ENCODE data around the gene EHMT1. TPM values are rescaled to one million over a fixed set of nuclear protein-coding genes. Genes with fewer than 3 reads are reported as not detected.
"Not testable (repeated sequence)": the region's sequence is repeated elsewhere in the genome, so short reads cannot be mapped to it uniquely, and the experiment has no call there.

Gene EHMT1
- total RNA-seq, 6 experiments from 2014 or later = 26.8 to 51.9 (median 36.7) TPM

DNA sequence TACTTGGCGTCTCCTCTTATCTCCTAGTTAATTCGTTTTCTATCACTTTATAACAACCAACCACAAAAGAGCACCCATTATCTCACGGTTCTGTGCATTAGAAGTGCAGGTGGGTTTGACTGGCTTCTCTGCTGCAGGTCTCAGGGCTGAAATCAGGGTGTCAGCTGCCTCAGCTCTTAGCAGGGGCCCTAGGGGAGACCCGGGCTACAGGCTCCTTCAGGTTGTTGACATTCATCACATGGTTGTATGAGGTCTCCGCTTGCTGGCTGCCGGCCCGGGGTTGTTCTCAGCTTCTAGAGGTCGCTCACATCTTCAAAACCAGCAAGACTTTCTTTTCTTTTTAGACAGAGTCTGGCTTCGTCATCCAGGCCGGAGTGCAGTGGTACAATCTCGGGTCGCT lies 25.6 kb upstream of the EHMT1 start:
- peaks cover 0 to 17% (median 6%) of the 10 kb centered on the region in 4 donors for H3K4me1 ChIP-seq
- DNase-seq (no peak), ATAC-seq (no peak)
- no peaks in the 10 kb centered on the region for H3K9me3 ChIP-seq
- intact Hi-C loops (cut with DNase I) = no loop called here
- no peaks in the 10 kb centered on the region for H3K27me3 ChIP-seq
- no peaks in the 10 kb centered on the region for H3K36me3 ChIP-seq
- 50% methylated on average over 8 of the region's 12 CpGs for WGBS (ENCODE audit: insufficient coverage, low coverage, low lambda C conversion rate, missing lambda C conversion rate)
- TF ChIP-seq CTCF (IDR thresholded peaks at IDR 0.05) = no peak
- no peak for TF ChIP-seq POLR2A (IDR thresholded peaks at IDR 0.05)
- H3K4me3 ChIP-seq = no peak overlapping the region
- no peak overlapping the region for H3K27ac ChIP-seq

DNA sequence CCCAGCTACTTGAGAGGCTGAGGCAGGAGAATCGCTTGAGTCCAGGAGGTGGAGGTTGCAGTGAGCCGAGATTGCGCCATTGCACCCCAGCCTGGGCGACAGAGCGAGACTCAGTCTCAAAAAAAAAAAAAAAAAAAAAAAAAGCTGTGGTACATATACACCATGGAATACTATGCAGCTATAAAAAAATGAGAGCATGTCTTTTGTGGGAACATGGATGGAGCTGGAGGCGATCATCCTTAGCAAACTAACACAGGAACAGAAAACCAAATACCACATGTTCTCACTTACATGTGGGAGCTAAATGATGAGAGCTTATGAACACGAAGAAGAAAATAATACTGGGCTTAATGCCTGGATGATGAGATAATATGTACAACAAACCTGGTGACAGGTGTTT lies 22.2 kb upstream of the EHMT1 start:
- H3K9me3 ChIP-seq; H3K4me3 ChIP-seq; ATAC-seq; H3K27me3 ChIP-seq; intact Hi-C loops (cut with DNase I); H3K36me3 ChIP-seq; H3K27ac ChIP-seq; DNase-seq: not testable (repeated sequence)
- 95% methylated on average over 5 of the region's 7 CpGs for whole genome bisulfite sequencing (ENCODE audit: insufficient coverage, low coverage, low lambda C conversion rate, missing lambda C conversion rate)
- H3K4me1 ChIP-seq = peaks cover 0 to 11% (median 0%) of the 10 kb centered on the region in 4 donors

DNA sequence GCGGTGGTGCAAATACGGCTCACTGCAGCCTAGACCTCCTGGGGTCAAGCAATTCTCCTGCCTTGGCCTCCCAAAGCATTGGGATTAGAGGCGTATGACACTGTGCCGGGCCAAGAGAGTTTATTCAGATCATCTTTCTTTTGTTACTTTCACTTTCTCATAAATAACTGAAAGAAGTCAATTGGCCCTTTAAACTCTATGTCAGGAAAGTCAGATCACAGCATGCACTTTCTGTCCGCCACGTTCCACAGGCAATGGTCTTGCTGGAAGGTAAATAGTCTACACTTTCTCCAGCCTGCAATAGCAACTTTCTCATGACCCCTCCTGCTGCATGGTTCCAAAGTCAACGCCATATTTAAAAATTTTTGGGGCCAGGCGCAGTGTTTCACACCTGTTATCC lies 19.9 kb upstream of the EHMT1 start:
- Histone ChIP-seq H3K4me1 (no peaks in the 10 kb centered on the region), H3K27ac (no peak overlapping the region), H3K9me3 (no peaks in the 10 kb centered on the region), H3K27me3 (no peaks in the 10 kb centered on the region), H3K36me3 (no peaks in the 10 kb centered on the region), H3K4me3 (no peak overlapping the region)
- WGBS (ENCODE audit: insufficient coverage, low coverage, low lambda C conversion rate, missing lambda C conversion rate) = 69% methylated on average over 4 of the region's 8 CpGs
- intact Hi-C loops (cut with DNase I) = no loop called here
- DNase-seq (no peak), ATAC-seq (no peak)
- TF ChIP-seq CTCF (IDR thresholded peaks at IDR 0.05) = no peak
- TF ChIP-seq POLR2A (IDR thresholded peaks at IDR 0.05) = no peak

DNA sequence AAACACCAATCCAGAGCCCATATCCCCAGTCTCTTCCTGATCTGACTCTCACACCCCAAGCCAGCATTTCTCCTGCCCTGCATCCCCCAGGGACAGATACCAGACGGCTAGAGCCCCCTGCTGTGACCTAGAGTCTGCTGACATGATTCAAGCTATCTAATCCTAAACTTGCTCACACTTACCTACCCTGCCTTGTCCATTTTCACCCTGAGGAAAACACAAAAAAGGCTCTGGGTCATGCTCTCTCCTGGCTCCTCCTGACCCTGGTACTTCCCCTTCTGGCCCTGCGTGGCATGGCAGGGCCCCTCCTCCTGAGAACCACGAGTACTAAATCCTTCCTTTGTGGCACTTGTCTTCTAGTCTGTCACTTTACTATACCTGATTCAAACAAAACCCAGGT lies 16.1 kb upstream of the EHMT1 start:
- WGBS (ENCODE audit: insufficient coverage, low coverage, low lambda C conversion rate, missing lambda C conversion rate) = 16% methylated on average over 3 of the region's 3 CpGs
- ATAC-seq = no peak
- TF ChIP-seq CTCF (IDR thresholded peaks at IDR 0.05) (no peak), POLR2A (IDR thresholded peaks at IDR 0.05) (no peak)
- no peak overlapping the region for H3K4me3 ChIP-seq
- no peak overlapping the region for H3K27ac ChIP-seq
- intact Hi-C loops (cut with DNase I) = no loop called here
- H3K9me3 ChIP-seq = no peaks in the 10 kb centered on the region
- H3K27me3 ChIP-seq = no peaks in the 10 kb centered on the region
- DNase-seq = no peak
- no peaks in the 10 kb centered on the region for H3K36me3 ChIP-seq
- H3K4me1 ChIP-seq = peaks cover 0 to 13% (median 3%) of the 10 kb centered on the region in 4 donors

DNA sequence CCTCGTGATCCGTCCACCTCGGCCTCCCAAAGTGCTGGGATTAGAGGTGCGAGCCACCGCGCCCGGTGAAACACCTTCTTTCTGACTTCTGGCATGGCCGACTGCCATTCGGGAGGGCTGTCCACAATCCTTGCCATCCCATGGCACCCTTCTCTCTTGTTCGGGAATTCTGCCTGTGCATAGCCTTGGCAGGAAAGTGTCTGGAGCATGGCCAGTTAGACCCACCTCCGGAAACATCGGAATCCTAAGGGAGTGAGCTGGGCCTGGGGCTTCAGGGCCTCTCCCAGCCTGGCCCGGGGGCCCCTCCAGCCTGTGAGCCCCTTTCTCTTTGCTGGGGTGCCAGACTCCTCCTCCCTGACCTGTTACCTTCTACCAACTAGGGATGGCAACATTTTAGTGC lies 14.9 kb upstream of the EHMT1 start:
- intact Hi-C loops (cut with DNase I) = no loop called here
- H3K27ac ChIP-seq = no peak overlapping the region
- WGBS (ENCODE audit: insufficient coverage, low coverage, low lambda C conversion rate, missing lambda C conversion rate) = 81% methylated on average over 3 of the region's 13 CpGs

More for the DNA sequence above, 14.9 kb upstream of the EHMT1 start:
- no peak for TF ChIP-seq CTCF (IDR thresholded peaks at IDR 0.05)
- no peak for TF ChIP-seq POLR2A (IDR thresholded peaks at IDR 0.05)
- Histone ChIP-seq H3K4me1 (peaks cover 0 to 24% (median 3%) of the 10 kb centered on the region in 4 donors), H3K36me3 (no peaks in the 10 kb centered on the region), H3K4me3 (no peak overlapping the region), H3K9me3 (no peaks in the 10 kb centered on the region), H3K27me3 (no peaks in the 10 kb centered on the region)
- ATAC-seq (no peak), DNase-seq (no peak)

All from right lobe of liver (tissue), 6 donors.